ENCODE results near the gene PDE11A.

DNA sequence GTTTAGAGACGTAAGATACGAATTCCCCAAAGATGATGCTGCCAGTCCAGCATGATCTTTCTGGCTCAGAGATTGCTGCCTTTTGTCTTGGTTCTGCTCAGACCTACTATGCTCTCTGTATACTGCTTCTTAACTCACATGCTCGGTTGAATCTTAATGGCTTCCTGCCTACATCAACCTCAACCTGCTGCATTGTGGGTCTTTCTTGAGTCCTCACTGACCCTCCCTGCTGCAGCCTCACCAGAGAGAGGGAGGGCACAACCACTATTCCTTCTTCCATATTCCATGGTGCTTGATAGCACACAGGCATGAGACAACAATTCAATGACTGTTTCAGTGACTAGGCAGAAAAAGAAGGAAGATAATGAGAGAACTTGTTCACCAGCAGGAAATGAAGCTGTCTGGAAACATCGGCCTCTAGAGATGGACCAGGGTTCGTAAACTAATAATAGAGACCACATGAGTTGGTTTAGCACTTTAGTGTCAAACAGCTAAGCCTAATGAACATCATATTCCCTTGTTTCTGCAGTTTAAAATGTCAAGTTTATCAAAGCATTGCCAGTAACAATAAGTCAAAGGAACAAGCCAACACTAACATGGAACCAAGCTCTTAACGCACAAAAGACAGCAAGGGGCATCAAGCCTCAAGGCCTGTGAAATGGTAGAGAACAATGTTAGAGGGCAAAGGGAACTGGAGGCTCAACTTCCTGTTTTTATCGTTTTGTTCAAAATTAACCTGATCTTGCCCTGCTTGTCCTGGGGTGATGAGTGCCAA is 333.9 kb downstream of the PDE11A start:
- TF ChIP-seq, protein P1, sequence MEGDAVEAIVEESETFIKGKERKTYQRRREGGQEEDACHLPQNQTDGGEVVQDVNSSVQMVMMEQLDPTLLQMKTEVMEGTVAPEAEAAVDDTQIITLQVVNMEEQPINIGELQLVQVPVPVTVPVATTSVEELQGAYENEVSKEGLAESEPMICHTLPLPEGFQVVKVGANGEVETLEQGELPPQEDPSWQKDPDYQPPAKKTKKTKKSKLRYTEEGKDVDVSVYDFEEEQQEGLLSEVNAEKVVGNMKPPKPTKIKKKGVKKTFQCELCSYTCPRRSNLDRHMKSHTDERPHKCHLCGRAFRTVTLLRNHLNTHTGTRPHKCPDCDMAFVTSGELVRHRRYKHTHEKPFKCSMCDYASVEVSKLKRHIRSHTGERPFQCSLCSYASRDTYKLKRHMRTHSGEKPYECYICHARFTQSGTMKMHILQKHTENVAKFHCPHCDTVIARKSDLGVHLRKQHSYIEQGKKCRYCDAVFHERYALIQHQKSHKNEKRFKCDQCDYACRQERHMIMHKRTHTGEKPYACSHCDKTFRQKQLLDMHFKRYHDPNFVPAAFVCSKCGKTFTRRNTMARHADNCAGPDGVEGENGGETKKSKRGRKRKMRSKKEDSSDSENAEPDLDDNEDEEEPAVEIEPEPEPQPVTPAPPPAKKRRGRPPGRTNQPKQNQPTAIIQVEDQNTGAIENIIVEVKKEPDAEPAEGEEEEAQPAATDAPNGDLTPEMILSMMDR (IDR thresholded peaks at IDR 0.05) = no peak
- TF ChIP-seq EP300 (IDR thresholded peaks at IDR 0.05) = no peak
- TF ChIP-seq POLR2A (IDR thresholded peaks at IDR 0.05) = no peak
